ENCODE measurements around the gene PRPF19.

PRPF19 gene

DNA sequence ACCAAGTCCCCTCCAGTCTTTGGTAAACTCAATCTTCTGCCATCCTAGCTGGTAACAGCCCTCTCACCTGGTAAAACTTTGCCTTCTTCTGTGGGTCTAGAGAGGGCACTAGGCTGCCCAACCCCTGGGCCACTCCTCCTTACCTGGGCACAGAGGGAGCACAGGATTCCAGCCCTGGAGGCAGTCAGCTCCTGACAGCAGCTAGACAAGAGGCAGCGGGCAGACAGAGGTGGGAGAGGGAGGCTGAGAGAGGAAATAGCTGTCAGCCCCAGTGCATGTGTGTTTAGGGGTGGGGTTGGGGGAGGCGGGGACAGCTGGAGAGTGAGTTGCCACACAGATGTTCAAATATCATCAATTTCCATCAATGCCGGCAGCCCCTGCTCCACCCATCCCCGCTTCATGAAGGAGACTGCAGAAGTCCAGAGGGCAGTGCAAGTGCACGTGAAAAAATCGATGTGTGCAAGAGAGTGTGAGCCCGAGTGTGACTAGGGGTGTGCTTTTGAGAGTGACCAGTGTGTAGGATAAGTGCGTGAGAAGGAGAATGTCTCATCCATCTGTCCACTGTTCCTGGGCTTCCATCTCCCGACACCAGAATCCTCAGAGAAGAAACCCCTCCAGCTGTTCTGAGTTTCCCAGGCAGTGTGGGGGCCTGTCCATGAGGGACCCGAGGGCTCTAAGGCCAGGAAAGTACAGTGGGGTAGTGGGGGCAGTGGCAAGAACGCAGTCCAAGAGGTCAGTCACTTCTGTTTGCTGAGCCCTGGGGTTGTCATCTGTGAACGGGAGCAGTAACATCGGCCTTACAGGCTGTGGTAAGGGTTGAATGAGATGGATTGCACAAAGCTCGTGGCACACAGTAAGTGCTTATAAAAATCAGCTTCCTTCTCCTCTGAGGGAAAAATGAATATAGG is 50.4 kb downstream of the PRPF19 start, which contains the start of gene PTGDR2:
TSS of gene PTGDR2 (minus strand) at position 225 of the 908 bp plus-strand sequence. CDS start 2,228 bp downstream, outside the sequence.
- DNase-seq: no peak

DNA sequence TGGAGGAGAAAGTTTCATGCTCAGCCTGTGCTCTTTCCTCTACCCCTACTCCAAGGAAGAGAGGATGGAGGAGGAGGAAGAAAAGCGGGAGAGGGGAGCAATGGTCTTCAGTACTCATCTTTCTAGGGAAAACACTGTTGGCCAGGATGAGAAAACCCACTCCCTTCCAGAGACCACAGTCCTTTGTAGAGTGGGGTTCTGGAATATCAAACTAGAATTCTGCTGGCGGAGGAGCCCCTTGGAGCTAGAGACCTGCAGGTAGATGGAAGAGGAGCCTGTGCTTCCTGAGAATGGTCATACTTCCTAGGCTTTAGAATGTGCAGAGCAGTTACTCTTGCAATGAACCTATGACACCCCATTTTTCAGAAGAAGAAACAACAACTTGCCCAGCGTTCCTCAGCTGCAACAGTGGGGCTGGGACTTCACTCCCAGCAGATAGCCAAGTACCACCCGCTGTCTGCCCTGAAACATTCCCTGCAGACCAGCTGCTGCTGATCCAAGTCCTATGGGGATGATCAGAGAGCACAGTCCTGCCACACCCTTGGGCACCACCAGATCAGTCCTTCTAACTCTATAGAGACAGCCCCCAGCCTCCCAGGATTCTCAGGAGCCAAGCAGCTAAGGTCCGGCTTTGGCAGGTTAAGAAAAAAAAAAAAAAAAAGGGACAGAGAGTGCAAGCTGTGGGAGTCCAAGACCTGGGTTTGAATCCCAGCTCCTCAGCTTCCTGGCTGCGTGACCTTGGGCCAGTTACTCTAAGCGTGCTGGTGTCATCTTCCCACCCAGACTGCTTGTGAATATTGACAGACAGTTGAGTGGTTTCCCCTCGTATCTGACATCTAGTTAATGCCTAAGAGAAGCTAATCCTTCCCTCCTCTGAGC is 51.3 kb downstream of the PRPF19 start:
- DNase-seq: no peak

DNA sequence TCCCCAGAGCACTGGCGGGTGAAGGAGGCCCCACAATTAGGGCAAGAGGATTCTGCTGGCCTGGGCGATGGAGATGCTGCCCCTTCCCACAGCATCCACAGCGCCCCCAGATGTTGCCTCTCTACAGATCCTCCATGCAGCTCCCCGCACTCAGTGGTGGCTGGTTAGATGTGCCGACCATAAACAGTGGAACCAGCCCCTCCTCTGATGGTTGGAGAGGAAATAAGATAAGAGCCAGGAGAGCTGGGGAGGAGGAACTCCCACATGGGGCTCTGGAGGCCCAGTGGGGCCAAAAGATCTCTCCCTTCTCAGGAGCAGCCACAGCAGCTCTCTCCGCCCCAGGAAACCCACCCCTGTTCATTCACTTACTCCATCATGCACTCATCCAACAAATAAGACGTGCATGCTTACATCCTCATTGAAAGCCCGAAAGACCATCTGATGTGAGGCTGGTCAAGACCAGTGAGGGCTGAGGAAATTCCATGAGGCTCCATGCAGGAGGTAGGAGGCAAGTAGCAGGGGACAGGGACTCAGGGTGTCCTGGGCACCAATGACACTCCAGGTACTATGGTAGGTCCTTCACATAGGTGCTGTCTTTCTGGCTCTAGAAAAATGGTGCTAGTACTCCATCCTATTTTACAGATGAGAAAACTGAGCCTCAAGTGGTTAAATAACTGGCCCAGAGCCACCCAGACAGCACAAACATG is 52.1 kb downstream of the PRPF19 start:
- no peak for DNase-seq

DNA sequence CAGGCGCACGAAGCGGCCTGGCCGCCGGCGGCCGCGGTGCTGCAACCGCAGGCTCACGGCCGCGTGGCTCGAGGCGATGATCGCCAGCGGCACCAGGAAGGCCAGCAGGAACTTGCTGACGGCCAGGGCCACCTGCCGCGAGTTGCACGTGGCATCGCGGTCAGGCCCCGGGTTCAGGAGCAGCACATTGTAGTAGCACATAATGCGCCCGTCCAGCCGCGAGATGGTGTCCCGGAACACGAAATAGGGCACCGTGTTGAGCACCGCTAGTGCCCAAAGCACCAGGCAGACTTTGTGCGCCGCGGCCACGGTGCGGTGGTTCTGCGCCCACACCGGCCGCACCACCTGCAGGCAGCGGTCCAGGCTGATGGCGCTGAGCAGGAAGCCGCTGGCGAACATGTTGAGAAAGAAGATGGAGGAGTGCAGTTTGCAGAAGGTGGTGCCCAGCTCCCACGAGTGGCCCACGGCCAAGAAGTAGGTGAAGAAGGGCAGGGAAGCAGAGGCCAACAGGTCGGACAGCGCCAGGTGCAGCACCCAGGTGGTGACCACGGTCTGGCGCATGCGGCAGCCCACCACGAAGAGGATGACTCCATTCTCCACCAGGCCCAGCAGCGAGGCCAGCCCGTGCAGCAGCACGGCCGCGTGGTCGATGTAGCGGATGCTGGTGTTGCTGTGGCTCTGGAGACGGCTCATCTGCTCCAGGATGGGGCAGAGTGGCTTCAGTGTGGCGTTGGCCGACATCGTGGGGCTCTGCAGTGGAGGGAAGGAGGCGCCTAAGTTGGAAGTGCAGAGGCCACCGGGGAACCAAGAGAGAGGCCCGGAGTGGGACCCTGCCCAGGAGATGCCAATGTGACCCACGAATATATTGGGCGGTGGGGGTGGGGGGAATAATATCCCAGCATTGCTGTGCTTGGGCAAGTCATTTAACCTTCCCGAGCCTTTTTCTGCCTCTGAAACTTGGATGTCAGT is 53.1 kb downstream of the PRPF19 start:
- DNase-seq: no peak

DNA sequence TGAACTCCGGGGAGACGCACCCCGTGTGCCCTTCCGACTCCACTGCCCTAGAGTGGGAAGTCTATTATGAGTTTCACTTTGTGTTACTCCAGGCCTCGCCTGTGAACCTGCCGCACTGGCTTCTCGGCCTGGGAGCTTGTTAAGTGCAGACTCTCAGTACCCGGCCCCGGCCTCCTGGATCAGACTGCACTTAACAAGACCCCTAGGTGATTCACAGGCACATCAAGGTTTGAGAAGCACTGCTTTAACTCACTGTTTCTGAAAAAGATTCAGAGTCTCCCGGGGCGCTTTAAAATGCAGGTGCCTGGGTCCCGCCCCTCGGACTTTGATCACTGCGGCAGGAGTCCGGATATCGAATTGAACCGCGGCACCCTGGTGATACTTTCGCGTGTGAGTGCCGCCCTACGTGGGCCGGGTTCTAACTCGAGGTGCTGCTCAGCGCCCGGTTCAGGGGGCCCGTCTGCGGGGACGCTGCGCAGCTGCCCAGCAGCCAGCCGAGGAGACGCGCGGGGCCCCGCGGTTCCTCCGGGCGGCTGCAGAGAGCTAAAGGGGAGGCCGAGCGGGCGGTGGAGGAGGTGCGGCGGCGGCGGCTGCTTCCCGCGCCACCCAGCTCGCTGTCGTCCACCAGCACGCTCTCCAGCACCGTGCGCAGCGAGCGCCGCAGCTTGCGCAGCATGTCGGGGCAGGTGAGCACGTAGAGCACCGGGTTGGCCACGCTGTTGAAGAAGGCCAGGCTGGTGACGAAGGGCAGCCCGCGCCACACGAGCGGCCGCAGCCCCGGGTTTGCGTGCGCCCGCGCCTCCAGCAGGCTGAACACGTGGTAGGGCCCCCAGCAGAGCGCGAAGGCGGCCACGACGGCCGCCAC is 54.0 kb downstream of the PRPF19 start:
- no peak for DNase-seq

DNA sequence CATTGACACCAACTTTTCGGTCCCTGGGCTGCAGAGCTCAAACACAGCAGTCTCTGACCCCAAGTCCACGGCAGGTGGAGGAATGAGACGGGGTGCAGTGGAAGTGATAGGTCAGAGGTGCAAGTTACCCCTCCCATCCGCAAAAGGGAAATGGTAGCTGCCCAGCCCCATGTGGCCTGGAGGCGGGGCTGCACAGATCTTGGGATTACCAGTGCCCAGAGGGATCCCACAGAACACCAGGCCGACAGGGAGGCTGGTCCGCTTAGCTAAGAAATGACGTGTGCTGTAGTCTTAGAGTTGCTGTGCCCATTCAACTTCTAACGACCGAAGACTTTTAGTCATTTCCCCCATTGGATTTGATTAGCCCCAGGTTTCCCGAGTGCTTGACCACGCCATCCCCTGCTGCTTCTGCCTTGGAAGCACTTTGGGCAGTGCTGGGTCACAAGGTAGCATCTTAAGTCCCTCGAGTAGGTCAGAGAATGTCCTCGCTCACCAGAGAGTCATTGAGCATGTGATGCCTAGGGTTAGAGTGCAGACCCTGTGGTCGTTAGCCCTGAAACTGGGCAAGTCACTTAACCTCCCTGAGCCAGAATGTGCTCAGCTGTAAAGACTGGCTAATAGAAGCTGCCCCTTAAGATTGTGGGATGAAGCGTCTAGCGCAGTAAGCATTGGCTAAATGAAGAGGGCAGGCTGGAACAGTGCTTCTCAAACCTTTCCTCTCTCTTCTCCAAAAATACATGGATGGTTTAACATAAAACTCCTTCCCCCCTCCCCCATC is 54.9 kb downstream of the PRPF19 start:
- DNase-seq: no peak

DNA sequence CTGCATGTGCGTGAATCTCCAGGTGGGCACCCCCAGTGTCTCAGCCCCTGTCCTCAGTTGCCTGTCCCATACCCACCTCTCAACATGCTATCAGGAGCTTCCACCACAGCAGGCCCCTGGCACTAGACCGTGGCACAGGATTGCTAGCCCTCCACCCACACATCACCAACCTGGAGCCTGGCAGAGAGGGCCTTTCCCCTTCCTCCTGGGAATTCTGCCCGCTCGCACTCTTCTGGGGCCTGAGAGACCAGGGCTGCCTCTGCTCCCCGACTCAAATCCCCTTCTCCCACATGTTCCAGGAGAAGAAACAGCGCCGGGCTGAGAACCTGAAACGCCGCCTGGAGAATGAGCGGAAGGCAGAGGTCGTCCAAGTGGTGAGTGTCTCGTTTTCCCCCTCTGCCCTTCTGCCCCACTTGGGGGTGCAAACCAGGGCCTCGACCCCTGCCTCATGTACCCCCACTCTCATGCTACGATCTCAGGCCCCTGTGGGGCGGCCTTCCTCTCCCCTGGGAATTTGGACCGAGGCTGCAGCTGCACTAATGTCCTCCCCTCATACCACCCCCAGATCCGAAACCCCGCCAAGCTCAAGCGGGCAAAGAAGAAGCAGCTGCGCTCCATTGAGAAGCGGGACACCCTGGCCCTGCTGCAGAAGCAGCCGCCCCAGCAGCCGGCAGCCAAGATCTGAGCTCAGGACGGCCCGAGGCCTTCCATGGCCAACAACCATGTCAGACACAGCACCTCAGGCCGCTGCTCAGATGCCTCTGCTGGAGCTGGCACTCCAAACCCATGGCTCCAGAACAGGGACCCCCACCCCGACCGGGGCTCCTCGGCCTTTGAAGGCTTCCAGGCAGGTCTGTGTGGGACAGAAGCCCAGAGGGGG is 56.5 kb downstream of the PRPF19 start:
- DNase-seq: no peak

DNA sequence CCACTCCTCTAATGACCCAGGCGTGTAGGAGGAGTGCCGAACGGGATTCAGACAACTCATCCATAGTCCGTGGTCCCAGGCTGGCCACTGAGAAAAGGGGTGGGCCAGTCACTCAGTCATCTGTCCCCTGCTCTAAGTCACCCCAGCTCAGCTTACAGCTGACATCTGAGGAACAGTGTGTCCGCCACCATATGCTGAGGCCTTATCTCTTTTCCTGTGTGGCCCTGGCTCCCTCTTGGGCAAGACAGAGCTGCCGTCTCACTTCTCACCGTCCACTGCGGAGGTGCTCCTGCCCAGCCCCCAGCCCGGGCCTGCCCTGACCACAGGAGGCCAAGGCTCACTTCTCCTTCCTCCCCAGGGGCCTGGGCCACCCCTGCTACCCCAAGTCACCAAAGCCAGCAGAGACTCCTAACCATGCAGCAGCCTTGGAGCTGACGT is 57.7 kb downstream of the PRPF19 start:
- DNase-seq: no peak

DNA sequence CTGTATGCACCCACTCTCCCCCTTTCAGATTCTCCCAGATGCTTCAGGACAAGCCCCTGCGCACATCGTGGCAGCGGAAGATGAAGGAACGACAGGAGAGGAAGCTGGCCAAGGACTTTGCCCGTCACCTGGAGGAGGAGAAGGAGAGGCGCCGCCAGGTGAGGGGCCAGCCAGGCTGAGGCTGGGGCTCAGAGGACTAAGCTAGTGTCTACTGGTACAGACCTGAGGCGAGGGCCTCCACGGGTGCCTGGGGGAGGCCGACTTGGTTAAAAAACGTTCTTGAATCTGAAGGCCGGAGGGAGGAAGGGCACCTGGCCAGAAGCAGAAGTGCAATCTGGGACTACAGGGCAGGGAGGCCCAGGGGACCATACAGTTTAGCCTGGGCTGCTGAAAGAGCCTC is 58.5 kb downstream of the PRPF19 start:
- no peak for DNase-seq

DNA sequence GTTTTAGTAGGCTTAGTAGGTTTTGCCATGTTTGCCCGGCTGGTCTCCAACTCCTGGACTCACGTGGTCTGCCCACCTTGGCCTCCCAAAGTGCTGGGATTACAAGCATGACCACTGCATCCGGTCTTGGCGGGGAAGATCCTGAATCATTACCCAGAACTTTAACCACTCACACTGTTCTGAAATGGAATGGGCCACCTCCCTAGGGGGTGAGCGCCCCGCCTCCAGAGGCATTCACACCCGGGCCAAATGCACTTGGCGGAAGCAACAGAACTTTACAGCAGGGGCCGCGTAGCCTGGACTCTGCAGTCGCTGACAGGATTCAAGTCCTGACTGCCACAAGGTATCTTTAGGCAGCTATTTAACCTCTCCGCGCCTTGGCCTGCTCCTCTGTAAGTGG is 59.1 kb downstream of the PRPF19 start:
- DNase-seq: no peak

DNA sequence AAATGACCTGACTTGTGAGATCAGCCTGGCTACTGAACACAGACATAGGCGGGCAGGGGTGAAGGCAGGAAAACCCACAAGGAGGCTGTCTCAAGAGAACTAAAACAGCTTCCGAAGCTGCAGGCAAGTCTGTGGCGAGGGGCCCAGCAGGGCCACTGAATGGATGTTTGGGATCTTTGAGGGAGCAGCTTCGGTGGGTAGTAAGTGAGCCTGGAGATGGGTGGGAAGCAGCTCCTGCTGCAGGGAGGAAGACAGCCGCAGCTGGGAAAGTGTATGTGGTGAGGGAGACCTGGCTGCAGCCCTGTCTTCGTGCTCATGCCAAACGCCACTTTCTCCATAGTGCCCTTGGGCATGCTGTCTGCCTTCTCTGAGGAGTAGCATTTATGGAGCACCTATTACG is 61.0 kb downstream of the PRPF19 start:
- DNase-seq: no peak

DNA sequence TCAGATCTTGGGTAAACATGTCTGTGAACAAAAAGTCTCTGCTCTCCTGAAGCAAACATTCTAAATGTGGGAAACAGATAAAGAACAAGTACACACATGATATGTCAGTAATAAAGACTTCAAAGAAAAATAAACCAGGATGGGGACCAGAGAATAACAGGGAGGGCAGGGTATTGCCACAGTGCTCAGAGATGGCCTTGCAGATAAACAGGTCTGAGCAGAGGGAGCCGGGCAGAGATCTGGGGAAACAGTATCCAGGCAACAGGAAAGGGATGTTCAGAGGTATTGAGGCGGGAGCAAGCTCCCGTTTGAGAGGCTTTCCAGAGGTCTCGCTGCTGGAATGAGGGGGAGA is 61.5 kb downstream of the PRPF19 start:
- no peak for DNase-seq

DNA sequence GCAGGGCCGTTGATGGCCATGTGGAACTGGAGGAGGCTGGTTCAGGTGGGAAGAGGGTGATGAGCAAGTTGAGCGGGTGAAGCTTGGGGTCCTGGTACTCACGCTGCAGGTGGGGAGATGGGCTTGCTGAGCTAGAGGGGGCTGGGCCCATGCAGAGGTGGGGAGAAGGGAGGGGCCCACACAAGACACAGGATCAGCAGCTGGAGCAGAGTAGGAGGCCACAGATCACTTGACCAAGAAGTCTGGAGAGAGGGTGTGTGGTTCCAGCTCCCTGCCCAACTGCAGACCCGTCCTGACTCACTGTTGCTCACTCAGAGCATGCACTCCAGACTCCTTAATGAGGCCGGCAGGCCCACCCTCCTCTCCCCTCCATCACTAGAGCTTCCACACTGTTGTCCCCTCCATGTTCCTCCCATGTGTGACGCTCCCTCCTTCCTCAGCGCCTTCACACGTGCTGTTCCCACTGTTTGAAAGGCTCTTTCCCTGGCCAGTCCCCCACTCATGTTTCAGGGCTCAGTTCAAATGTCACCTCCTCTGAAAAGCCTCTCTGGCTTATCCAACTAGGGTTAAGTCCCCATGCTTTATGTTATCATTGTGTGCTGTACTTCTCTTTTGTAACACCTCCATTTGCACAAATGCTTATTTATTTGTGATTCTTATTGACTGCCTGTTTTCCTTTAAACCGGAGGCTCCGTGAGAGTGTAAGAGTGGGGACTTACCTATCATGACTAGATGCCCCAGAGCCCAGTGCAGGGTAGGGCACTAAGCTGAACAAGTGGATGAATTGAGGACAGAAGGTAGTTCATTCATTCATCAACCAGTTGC is 62.1 kb downstream of the PRPF19 start:
- no peak for DNase-seq

DNA sequence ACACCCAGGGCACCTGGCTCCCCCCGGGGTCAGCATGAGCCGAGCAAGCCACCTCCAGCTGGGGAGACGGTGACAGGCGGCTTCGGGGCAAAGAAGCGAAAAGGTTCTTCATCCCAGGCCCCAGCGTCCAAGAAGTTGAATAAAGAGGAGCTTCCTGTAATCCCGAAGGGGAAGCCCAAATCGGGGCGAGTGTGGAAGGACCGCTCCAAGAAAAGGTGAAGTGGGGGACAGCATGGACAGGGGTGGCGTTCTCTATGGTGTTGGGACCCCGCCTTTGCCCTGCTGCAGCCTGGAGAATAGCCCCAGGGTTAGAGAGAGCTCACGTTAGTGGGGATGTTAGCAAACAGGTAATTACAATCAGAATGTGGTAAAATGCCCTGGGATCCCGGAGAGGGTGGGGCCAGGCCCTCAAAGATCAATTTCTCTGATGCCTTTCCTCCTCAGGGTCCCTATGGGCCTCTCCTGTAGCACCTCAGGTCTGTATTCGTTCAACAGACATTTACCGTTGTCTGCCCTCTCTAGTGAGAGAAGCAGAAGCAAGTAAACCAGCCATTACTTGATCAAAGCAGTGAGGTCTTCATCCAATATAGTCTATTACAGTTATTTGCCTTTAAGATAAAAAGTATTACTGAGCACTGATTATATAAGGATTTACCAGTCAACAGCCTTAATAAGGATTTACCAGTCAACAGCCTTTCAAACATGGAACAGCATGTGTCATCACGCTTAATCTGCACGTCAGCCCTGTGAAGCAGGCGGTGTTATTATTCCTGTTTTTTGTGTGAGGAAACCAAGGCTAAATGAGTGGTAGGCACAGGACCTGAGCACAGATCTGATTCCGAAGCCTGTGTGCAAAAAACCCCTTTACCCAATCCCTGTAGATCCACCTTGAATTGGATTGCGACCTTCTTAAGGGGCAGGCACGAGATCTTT is 63.5 kb downstream of the PRPF19 start:
- DNase-seq: no peak

DNA sequence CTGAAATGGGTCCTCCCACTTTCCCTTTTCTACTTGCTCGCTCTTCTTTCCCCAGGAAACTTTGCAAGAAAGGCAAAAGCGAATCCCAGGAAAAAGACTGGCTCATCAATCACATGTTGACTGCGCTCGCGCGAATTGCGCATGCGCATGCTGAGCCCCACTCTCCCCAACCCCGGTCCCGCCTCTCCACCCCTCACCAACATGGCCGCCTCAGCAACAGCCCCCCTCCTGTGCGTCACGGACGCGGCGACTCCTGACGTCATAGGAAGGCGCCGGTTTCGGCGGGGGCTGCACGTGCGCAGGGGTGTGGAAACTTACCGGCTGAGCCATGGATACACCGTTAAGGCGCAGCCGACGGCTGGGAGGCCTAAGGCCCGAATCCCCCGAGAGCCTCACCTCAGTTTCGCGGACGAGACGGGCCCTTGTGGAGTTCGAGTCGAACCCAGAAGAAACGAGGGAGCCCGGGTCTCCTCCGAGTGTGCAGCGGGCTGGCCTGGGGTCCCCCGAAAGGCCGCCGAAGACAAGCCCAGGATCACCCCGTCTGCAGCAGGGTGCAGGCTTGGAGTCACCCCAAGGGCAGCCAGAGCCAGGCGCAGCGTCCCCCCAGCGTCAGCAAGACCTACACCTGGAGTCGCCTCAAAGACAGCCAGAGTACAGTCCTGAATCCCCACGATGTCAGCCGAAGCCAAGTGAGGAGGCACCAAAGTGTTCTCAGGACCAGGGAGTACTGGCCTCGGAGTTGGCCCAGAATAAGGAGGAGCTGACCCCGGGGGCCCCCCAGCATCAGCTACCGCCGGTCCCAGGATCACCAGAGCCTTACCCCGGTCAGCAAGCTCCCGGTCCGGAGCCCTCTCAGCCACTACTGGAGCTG is 64.4 kb downstream of the PRPF19 start, which contains the start of gene CCDC86:
TSS of gene CCDC86 (plus strand) at position 317 of the 871 bp plus-strand sequence. CDS start at position 329, 12 bp downstream.
- DNase-seq: peak; percentile 97

Measured in CD4-positive, alpha-beta T cell treated with Interleukin-15 for 1 hour (primary cell).